IMR-90 (cell line): Measurements from ENCODE around the gene MYO7B. TPM values are rescaled to one million over a fixed set of nuclear protein-coding genes. Genes with fewer than 3 reads are reported as not detected.

Experiments
- ATAC-seq: fragments of 200-7000 bp; cut with Tn5 transposase; 2 replicates; pipeline ENCODE4 v1.9.1; 2020; ENCODE audit warnings: low read depth, mild to moderate bottlenecking, moderate library complexity
- BruUV-seq: library from RNA; stranded (reverse); fragments of 400-500 nt; replicated peaks from 2 replicates; lab custom pipeline; 2021; lab: Mats Ljungman, UMichigan
- CTCF ChIA-PET: fragments of 300-600 bp; formaldehyde crosslinking; extraction: SDS; loops from one replicate; lab custom pipeline; 2021; ENCODE audit warnings: antibody characterized with exemption; lab: Yijun Ruan, JAX
- POLR2A ChIA-PET: fragments of 300-600 bp; sonication (Branson Sonifier 250); formaldehyde crosslinking; loops from one replicate; lab custom pipeline; 2022; ENCODE audit warnings: antibody characterized with exemption; ENCODE audit not compliant: unreplicated experiment; lab: Charles Lee
- DNase-seq: peaks from one replicate; pipeline ENCODE4 v3.0.0; 2013
- H2AFZ ChIP-seq: replicated peaks from 2 replicates; pipeline ENCODE3; 2013; ENCODE audit warnings: low read length, mild to moderate bottlenecking; ENCODE audit not compliant: poor library complexity
- H2AK5ac ChIP-seq: 2 replicates; pipeline ENCODE4 v1.6.1; 2013; ENCODE audit warnings: low read depth, low read length, inconsistent platforms
- H2AK9ac ChIP-seq: replicated peaks from 2 replicates; pipeline ENCODE3; 2013; ENCODE audit warnings: mild to moderate bottlenecking, low read depth, low read length, moderate library complexity; ENCODE audit not compliant: poor library complexity
- H2BK120ac ChIP-seq: 2 replicates; pipeline ENCODE4 v1.6.1; 2013; ENCODE audit warnings: low read depth, low read length, inconsistent platforms
- H2BK15ac ChIP-seq: 3 replicates; pipeline ENCODE4 v1.6.1; 2013; ENCODE audit warnings: low read depth, low read length, inconsistent platforms
- H2BK20ac ChIP-seq: 2 replicates; pipeline ENCODE4 v1.6.1; 2013; ENCODE audit warnings: low read depth, mild to moderate bottlenecking, inconsistent platforms, low read length, moderate library complexity
- H2BK5ac ChIP-seq: 2 replicates; pipeline ENCODE4 v1.6.1; 2013; ENCODE audit warnings: mild to moderate bottlenecking, low read depth, low read length, inconsistent platforms; ENCODE audit not compliant: poor library complexity, severe bottlenecking
- H3K14ac ChIP-seq: replicated peaks from 2 replicates; pipeline ENCODE4 v1.6.1; 2013; ENCODE audit warnings: low read depth, low read length, inconsistent platforms
- H3K18ac ChIP-seq: 2 replicates; pipeline ENCODE4 v1.6.1; 2013; ENCODE audit warnings: low read depth, low read length, control low read depth
- H3K23ac ChIP-seq: 2 replicates; pipeline ENCODE4 v1.6.1; 2013; ENCODE audit warnings: low read depth, low read length, inconsistent platforms
- H3K27ac ChIP-seq: 2 replicates; pipeline ENCODE4 v1.5.1; 2013; ENCODE audit warnings: mild to moderate bottlenecking, control low read depth, low read length; ENCODE audit not compliant: insufficient read depth
- H3K27me3 ChIP-seq: 2 replicates; pipeline ENCODE4 v1.6.1; 2013; ENCODE audit warnings: low read length; ENCODE audit not compliant: control insufficient read depth, insufficient read depth
- H3K36me3 ChIP-seq: 2 replicates; pipeline ENCODE4 v1.6.1; 2013; ENCODE audit warnings: low read length, mixed read lengths; ENCODE audit not compliant: control insufficient read depth, insufficient read depth
- H3K4ac ChIP-seq: 2 replicates; pipeline ENCODE4 v1.6.1; 2013; ENCODE audit warnings: low read depth, low read length, inconsistent platforms
- H3K4me1 ChIP-seq: 2 replicates; pipeline ENCODE4 v1.6.1; 2013; ENCODE audit warnings: low read length, mixed read lengths; ENCODE audit not compliant: control insufficient read depth, insufficient read depth
- H3K4me2 ChIP-seq: 2 replicates; pipeline ENCODE4 v1.6.1; 2013; ENCODE audit warnings: low read depth, mild to moderate bottlenecking, control low read depth, low read length, moderate library complexity
- H3K4me3 ChIP-seq: 2 replicates; pipeline ENCODE4 v1.5.1; 2013; ENCODE audit warnings: low read depth, mild to moderate bottlenecking, control low read depth, low read length, moderate library complexity; ENCODE audit not compliant: insufficient read depth
- H3K56ac ChIP-seq: 2 replicates; pipeline ENCODE4 v1.6.1; 2013; ENCODE audit warnings: low read length, inconsistent platforms; ENCODE audit not compliant: insufficient read depth; ENCODE audit errors: extremely low read depth
- H3K79me1 ChIP-seq, 2 experiments: 2 replicates each; pipeline ENCODE4 v1.6.1; 2013; ENCODE audit warnings: low read length in 2 of 2, inconsistent platforms in 1 of 2, low read depth in 1 of 2
- H3K9ac ChIP-seq: 2 replicates; pipeline ENCODE4 v1.6.1; 2013; ENCODE audit warnings: low read depth, low read length, control low read depth
- H3K9me1 ChIP-seq: 2 replicates; pipeline ENCODE4 v1.6.1; 2013; ENCODE audit warnings: low read length, inconsistent platforms; ENCODE audit not compliant: insufficient read depth
- H3K9me3 ChIP-seq: 2 replicates; pipeline ENCODE4 v1.6.1; 2013; ENCODE audit warnings: low read length; ENCODE audit not compliant: control insufficient read depth, insufficient read depth
- H4K20me1 ChIP-seq: 2 replicates; pipeline ENCODE4 v1.6.1; 2013; ENCODE audit warnings: low read length, inconsistent platforms; ENCODE audit not compliant: insufficient read depth
- H4K5ac ChIP-seq: 2 replicates; pipeline ENCODE4 v1.6.1; 2013; ENCODE audit warnings: mild to moderate bottlenecking, low read depth, low read length, control low read depth
- H4K8ac ChIP-seq, 2 experiments: 2 replicates each; pipeline ENCODE4 v1.6.1; 2013; ENCODE audit warnings: low read depth in 2 of 2, low read length in 2 of 2, control low read depth in 1 of 2, inconsistent platforms in 1 of 2
- H4K91ac ChIP-seq: 2 replicates; pipeline ENCODE4 v1.6.1; 2013; ENCODE audit warnings: low read depth, low read length, inconsistent platforms; ENCODE audit not compliant: insufficient read depth
- BHLHE40 ChIP-seq: fragments of 150-350 bp; IDR thresholded peaks from 2 replicates; pipeline ENCODE4 v1.6.1; 2016; ENCODE audit warnings: mild to moderate bottlenecking, low read depth, low read length
- CEBPB ChIP-seq: IDR thresholded peaks from 2 replicates; pipeline ENCODE4 v1.6.1; 2012; ENCODE audit warnings: low read depth, low read length, improper control_type of control experiment
- CHD1 ChIP-seq: IDR thresholded peaks from 2 replicates; pipeline ENCODE4 v1.6.1; 2012; ENCODE audit warnings: low read depth, low read length, improper control_type of control experiment
- FOS ChIP-seq: fragments of 150-350 bp; IDR thresholded peaks from 2 replicates; pipeline ENCODE4 v1.6.1; 2016; ENCODE audit warnings: low read depth, low read length
- MAFK ChIP-seq: IDR thresholded peaks from 2 replicates; pipeline ENCODE4 v1.6.1; 2012; ENCODE audit warnings: low read depth, low read length, improper control_type of control experiment
- MAZ ChIP-seq: IDR thresholded peaks from 2 replicates; pipeline ENCODE4 v1.6.1; 2012; ENCODE audit warnings: low read depth, mild to moderate bottlenecking, low read length, improper control_type of control experiment, moderate library complexity, borderline replicate concordance
- MXI1 ChIP-seq: IDR thresholded peaks from 2 replicates; pipeline ENCODE4 v1.6.1; 2012; ENCODE audit warnings: low read depth, mild to moderate bottlenecking, low read length, moderate library complexity, borderline replicate concordance
- NFE2L2 ChIP-seq: fragments of 150-350 bp; IDR thresholded peaks from 2 replicates; pipeline ENCODE4 v1.6.1; 2016; ENCODE audit warnings: low read depth, mild to moderate bottlenecking, low read length
- WGBS, 2 experiments: methylation state at CpG; one replicate each; pipeline versions ENCODE4 v1.1.5 to v1.1.7; 2013; ENCODE audit warnings: missing lambda C conversion rate in 2 of 2; ENCODE audit not compliant: insufficient read length in 1 of 2; ENCODE audit errors: extremely low coverage in 2 of 2; 5-methylcytosine and 5-hydroxymethylcytosine counted together
- dilution Hi-C: fragments of 300-500 bp; cut with HindIII; formaldehyde crosslinking; loops from one replicate; pipeline ENCODE4 v1.14.3; 2018; ENCODE audit warnings: low sequenced_read_pairs; ENCODE audit not compliant: unreplicated experiment
- in situ Hi-C: fragments of 300-500 bp; cut with MboI; formaldehyde crosslinking; loops from 3 replicates; pipeline ENCODE4 v1.14.3; 2019; ENCODE audit warnings: low sequenced_read_pairs, inconsistent platforms, mixed read lengths
- intact Hi-C: fragments of 100-400 bp; cut with micrococcal nuclease; formaldehyde crosslinking; loops from 2 replicates; pipeline ENCODE4 v1.10.0; 2022
- polyA plus RNA-seq, 3 experiments: library from polyadenylated mRNA; depleted of rRNA; stranded (reverse); fragments of >200 nt; gene quantifications; 2 replicates each; pipeline ENCODE4 v1.2.3, GENCODE V29; 2012; ENCODE audit warnings: low replicate concordance in 1 of 3
- total RNA-seq: library from RNA; depleted of rRNA; stranded (reverse); fragments of >200 nt; gene quantifications from 2 replicates; pipeline ENCODE4 v1.2.3, GENCODE V29; 2012

The MYO7B gene
- total and polyA plus RNA-seq, 2 of the 4 experiments (the other 2 are of a cell fraction) = 0.18 to 0.46 TPM

- H2AFZ ChIP-seq = no peak overlapping the region
- peak overlapping the region; percentile 71 for H2BK5ac ChIP-seq
- in situ Hi-C loops (no loop called here), dilution Hi-C loops (no loop called here), intact Hi-C loops (loop anchor here (5.0 kb wide), 1 partner anchor 149 kb away; the partner anchor contains the start of gene GPR17)
- H4K20me1 ChIP-seq = peaks cover 3% of the 10 kb centered on the region; the same call in 1 of the 2 replicates
- H3K4me3 ChIP-seq = no peak overlapping the region
- no peak overlapping the region for H3K18ac ChIP-seq
- H3K27me3 ChIP-seq = no peaks in the 10 kb centered on the region
- H4K8ac ChIP-seq = no peak overlapping the region
- peak overlapping the region; percentile 56; the same call in 1 of the 2 replicates for H3K4me2 ChIP-seq
- no peak overlapping the region for H3K23ac ChIP-seq
- no TSS peak for BruUV-seq
- H4K5ac ChIP-seq = no peak overlapping the region
- no peak overlapping the region for H3K14ac ChIP-seq
- H3K4ac ChIP-seq = no peak overlapping the region
- peaks cover 21 to 41% of the 10 kb centered on the region in 2 experiments for H3K79me1 ChIP-seq
- H3K56ac ChIP-seq = no peak overlapping the region
- H2BK120ac ChIP-seq = no peak overlapping the region
- no peak overlapping the region for H4K91ac ChIP-seq
- DNase-seq (peak; percentile 81), ATAC-seq (peak; percentile 93)
- peaks cover 30% of the 10 kb centered on the region for H3K36me3 ChIP-seq
- H2AK5ac ChIP-seq = no peak overlapping the region
- ChIA-PET CTCF (no interaction called here), POLR2A (no interaction called here)
- H3K9me3 ChIP-seq = no peaks in the 10 kb centered on the region
- no peak overlapping the region for H3K9ac ChIP-seq
- H3K4me1 ChIP-seq = peaks cover 2% of the 10 kb centered on the region; the same call in 1 of the 2 replicates
- no peak overlapping the region for H2BK15ac ChIP-seq
- no CpG with 5 or more reads among the region's 2 CpGs for WGBS, 2 experiments
- H2BK20ac ChIP-seq = no peak overlapping the region
- peak overlapping the region; percentile 37; the same call in 1 of the 2 replicates for H3K27ac ChIP-seq
- TF ChIP-seq MXI1 (no peak), NFE2L2 (peak; percentile 43; the same call in 1 of the 2 replicates), FOS (peak; percentile 45; the same call in 1 of the 2 replicates), BHLHE40 (peak; percentile 20; the same call in 1 of the 2 replicates), MAFK (no peak), MAZ (no peak), CEBPB (peak; percentile 100), CHD1 (no peak)
- H2AK9ac ChIP-seq = no peak overlapping the region
- H3K9me1 ChIP-seq = no peaks in the 10 kb centered on the region; the same call in 1 of the 2 replicates
Measured at GRCh38 chr2:127498386-127498785, 37.1 kb upstream of the MYO7B start.
